Vagina (tissue), 2 donors: ENCODE measurements around the gene DOK3. TPM values are rescaled to one million over a fixed set of nuclear protein-coding genes. Genes with fewer than 3 reads are reported as not detected.

ENCODE experiments used
- DNase-seq, 2 donors: peaks; one replicate each; pipeline ENCODE4 v3.0.0-alpha.2; 2017; ENCODE audit errors: extremely low spot score in 2 of 2
- H3K27ac ChIP-seq: fragments of 200-600 bp; sonication (generic); one replicate; pipeline ENCODE4 v1.5.1; 2019
- H3K27me3 ChIP-seq: fragments of 200-600 bp; sonication (generic); one replicate; pipeline ENCODE4 v1.5.1; 2019
- H3K36me3 ChIP-seq, 2 donors: fragments of 200-600 bp; sonication (generic); one replicate each; pipeline ENCODE4 v1.5.1; 2017 to 2019
- H3K4me1 ChIP-seq: fragments of 200-600 bp; sonication (generic); one replicate; pipeline ENCODE4 v1.5.1; 2019
- H3K4me3 ChIP-seq, 2 donors: fragments of 200-600 bp; sonication (generic); 1 replicate in 1 of 2; 2 replicates in 1 of 2; pipeline ENCODE4 v1.5.1; 2016 to 2019
- H3K9me3 ChIP-seq: fragments of 200-600 bp; sonication (generic); one replicate; pipeline ENCODE4 v1.5.1; 2019
- CTCF ChIP-seq, 3 experiments: fragments of 450-650 bp in 2 of 3; fragments of 200-600 bp in 1 of 3; sonication (generic) in 1 of 3; IDR thresholded peaks; one replicate each; pipeline ENCODE4 v1.5.1; 2017 to 2019; ENCODE audit warnings: antibody characterized with exemption in 3 of 3, mild to moderate bottlenecking in 2 of 3, moderate library complexity in 2 of 3
- POLR2A ChIP-seq, 2 donors: fragments of 450-650 bp; IDR thresholded peaks; one replicate each; pipeline ENCODE4 v1.6.1; 2017; ENCODE audit warnings: antibody characterized with exemption in 2 of 2, mild to moderate bottlenecking in 2 of 2, moderate library complexity in 2 of 2
- POLR2AphosphoS5 ChIP-seq, 2 donors: sonication (generic); formaldehyde crosslinking; IDR thresholded peaks; one replicate each; pipeline ENCODE4 v1.9.0; 2017; ENCODE audit warnings: antibody characterized with exemption in 2 of 2, mild to moderate bottlenecking in 2 of 2, low read depth in 1 of 2; ENCODE audit not compliant: insufficient read depth in 1 of 2
- intact Hi-C: fragments of 100-400 bp; cut with DNase I; formaldehyde crosslinking; loops from one replicate; pipeline ENCODE4 v1.15.1; 2023
- total RNA-seq: library from RNA; depleted of rRNA; stranded (reverse); fragments of >200 nt; gene quantifications from one replicate; pipeline ENCODE4 v1.2.3, GENCODE V29; 2016

Gene DOK3
- total RNA-seq, 1 donor from 2014 or later = 12.0 TPM

- H3K27me3 ChIP-seq = no peaks in the 10 kb centered on the region
- TF ChIP-seq POLR2A (IDR thresholded peaks at IDR 0.05) (no peak), CTCF (IDR thresholded peaks at IDR 0.05) (no peak), POLR2AphosphoS5 (IDR thresholded peaks at IDR 0.05; ENCODE audit: insufficient read depth in 1 of 2, low read depth in 1 of 2) (no peak)
- no peaks in the 10 kb centered on the region for H3K4me1 ChIP-seq
- no peak for DNase-seq
- H3K9me3 ChIP-seq = no peaks in the 10 kb centered on the region
- no peak overlapping the region for H3K27ac ChIP-seq
- peaks cover 0 to 65% of the 10 kb centered on the region in 2 donors for H3K36me3 ChIP-seq
- intact Hi-C loops = no loop called here
- no peak overlapping the region for H3K4me3 ChIP-seq
These were observed 14.3 kb upstream of the DOK3 start for GRCh38 chr5:177523711-177524538.

- H3K4me3 ChIP-seq = no peak overlapping the region
- intact Hi-C loops = no loop called here
- no peak for DNase-seq
- H3K9me3 ChIP-seq = no peaks in the 10 kb centered on the region
- H3K27me3 ChIP-seq = no peaks in the 10 kb centered on the region
- peaks cover 4% of the 10 kb centered on the region for H3K4me1 ChIP-seq
- peaks cover 0 to 43% of the 10 kb centered on the region in 2 donors for H3K36me3 ChIP-seq
- H3K27ac ChIP-seq = no peak overlapping the region
- TF ChIP-seq CTCF (IDR thresholded peaks at IDR 0.05) (no peak), POLR2AphosphoS5 (IDR thresholded peaks at IDR 0.05; ENCODE audit: insufficient read depth in 1 of 2, low read depth in 1 of 2) (no peak)
These were observed 11.4 kb upstream of the DOK3 start for GRCh38 chr5:177520916-177521513.

GRCh38 chr5:177520271-177520670 is 10.6 kb upstream of the DOK3 start:
- Histone ChIP-seq H3K4me3 (no peak overlapping the region), H3K27ac (no peak overlapping the region), H3K4me1 (peaks cover 11% of the 10 kb centered on the region), H3K27me3 (no peaks in the 10 kb centered on the region), H3K36me3 (peaks cover 0 to 40% of the 10 kb centered on the region in 2 donors), H3K9me3 (no peaks in the 10 kb centered on the region)
- intact Hi-C loops = no loop called here
- no peak for DNase-seq
- TF ChIP-seq CTCF (IDR thresholded peaks at IDR 0.05) = no peak
- TF ChIP-seq POLR2A (IDR thresholded peaks at IDR 0.05) = no peak
- TF ChIP-seq POLR2AphosphoS5 (IDR thresholded peaks at IDR 0.05; ENCODE audit: insufficient read depth in 1 of 2, low read depth in 1 of 2) = no peak

GRCh38 chr5:177519463-177520235 is 10.0 kb upstream of the DOK3 start:
- Histone ChIP-seq H3K27ac (no peak overlapping the region), H3K9me3 (no peaks in the 10 kb centered on the region), H3K4me1 (peaks cover 13% of the 10 kb centered on the region), H3K36me3 (peaks cover 0 to 40% of the 10 kb centered on the region in 2 donors), H3K27me3 (no peaks in the 10 kb centered on the region), H3K4me3 (no peak overlapping the region)
- no peak for DNase-seq
- intact Hi-C loops = no loop called here
- TF ChIP-seq POLR2A (IDR thresholded peaks at IDR 0.05) = no peak
- no peak for TF ChIP-seq CTCF (IDR thresholded peaks at IDR 0.05)
- TF ChIP-seq POLR2AphosphoS5 (IDR thresholded peaks at IDR 0.05; ENCODE audit: insufficient read depth in 1 of 2, low read depth in 1 of 2) = no peak
